22Rv1 (cell line): Measurements from ENCODE around the gene FIGLA.

Experiments used
- CTCF ChIP-seq: fragments of 450-650 bp; IDR thresholded peaks from 2 replicates; pipeline ENCODE4 v1.5.1; 2017; ENCODE audit warnings: mild to moderate bottlenecking
- ZFX ChIP-seq: fragments of 450-650 bp; IDR thresholded peaks from 2 replicates; pipeline ENCODE4 v1.6.1; 2017; ENCODE audit warnings: antibody characterized with exemption, borderline replicate concordance

- no peak for TF ChIP-seq CTCF
- no peak for TF ChIP-seq ZFX
Observed at GRCh38 chr2:70766357-70767078, 23.9 kb downstream of the FIGLA start.
